Measurements from ENCODE around the gene SEMA5A.

- TF ChIP-seq NFE2L1 (CRISPR knock-in tag; IDR thresholded peaks at IDR 0.05; ENCODE audit: borderline replicate concordance) (no peak), TFE3 (CRISPR knock-in tag; IDR thresholded peaks at IDR 0.05) (no peak), ASH2L (IDR thresholded peaks at IDR 0.05; ENCODE audit: insufficient read length, low read depth, low read length) (no peak), ZNF781 (CRISPR knock-in tag; IDR thresholded peaks at IDR 0.05; ENCODE audit: borderline replicate concordance, not compliant biosample characterization) (no peak)
Observed at GRCh38 chr5:9544502-9545135, 1.3 kb downstream of the SEMA5A start.
